KOPT-K1 (cell line): ENCODE results near the gene ASIC2.

Experiments
- H3K27ac ChIP-seq: fragments of 200-600 bp; sonication (generic); 2 replicates; pipeline ENCODE4 v1.5.1; 2016; ENCODE audit warnings: antibody characterized with exemption, mild to moderate bottlenecking, low read depth, low read length; ENCODE audit not compliant: poor library complexity, severe bottlenecking
- H3K36me3 ChIP-seq: fragments of 200-600 bp; sonication (generic); 2 replicates; pipeline ENCODE4 v1.5.1; 2017; ENCODE audit warnings: antibody characterized with exemption, mild to moderate bottlenecking, low read length, moderate library complexity; ENCODE audit not compliant: insufficient read depth
- H3K9me3 ChIP-seq: fragments of 200-600 bp; sonication (generic); 2 replicates; pipeline ENCODE4 v1.5.1; 2017; ENCODE audit warnings: antibody characterized with exemption, low read length, mild to moderate bottlenecking; ENCODE audit not compliant: insufficient read depth, poor library complexity, severe bottlenecking

Gene ASIC2

DNA sequence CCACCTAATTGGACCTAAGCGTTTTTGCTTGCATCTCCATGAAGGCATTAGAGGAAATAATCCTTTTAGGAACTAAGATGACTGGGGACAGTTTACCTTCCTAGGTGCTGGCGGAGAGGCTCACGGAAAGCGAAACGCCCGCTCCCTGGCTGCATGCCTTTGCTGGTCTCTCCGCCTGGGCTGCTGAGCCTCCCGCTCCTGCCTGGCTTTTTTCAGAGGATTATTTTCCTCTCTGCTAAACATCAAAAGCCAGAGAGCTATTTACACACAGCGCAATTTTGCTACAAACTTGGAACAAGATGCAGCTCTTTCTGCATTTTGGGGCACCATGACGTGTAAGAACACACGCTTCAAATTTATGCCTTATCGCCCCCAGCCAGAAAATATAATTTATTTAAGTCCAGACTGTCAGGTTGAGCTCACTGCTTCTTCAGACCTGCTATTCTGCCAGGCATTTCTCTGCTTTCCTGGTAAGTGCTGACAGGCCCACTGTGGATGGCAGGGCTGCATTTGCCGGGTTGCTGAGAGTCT, 177.0 kb downstream of the ASIC2 start:
- H3K36me3 ChIP-seq: no peaks in the 10 kb centered on the region
- no peaks in the 10 kb centered on the region for H3K9me3 ChIP-seq
- no peak overlapping the region for H3K27ac ChIP-seq

DNA sequence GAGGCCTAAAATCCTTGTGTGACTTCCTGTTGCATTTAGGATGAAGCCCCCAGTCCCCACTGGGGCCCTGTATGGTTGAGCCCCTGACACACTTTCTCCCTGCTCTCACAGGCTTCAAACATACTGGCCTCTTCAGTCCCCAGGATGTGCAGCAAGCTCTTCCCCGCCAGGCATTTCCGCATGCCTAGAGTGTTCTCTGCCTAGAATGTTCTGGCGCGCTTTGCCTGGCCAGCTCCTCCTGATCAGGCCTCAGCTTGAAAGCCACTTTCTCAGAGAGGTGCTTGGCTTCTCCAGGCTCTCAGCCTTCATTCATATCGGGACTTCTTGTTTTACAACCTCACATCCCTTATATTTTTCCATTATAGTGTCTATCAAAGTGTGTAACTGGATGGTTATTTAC, 177.7 kb downstream of the ASIC2 start:
- Histone ChIP-seq H3K9me3 (no peaks in the 10 kb centered on the region), H3K36me3 (no peaks in the 10 kb centered on the region), H3K27ac (no peak overlapping the region)

DNA sequence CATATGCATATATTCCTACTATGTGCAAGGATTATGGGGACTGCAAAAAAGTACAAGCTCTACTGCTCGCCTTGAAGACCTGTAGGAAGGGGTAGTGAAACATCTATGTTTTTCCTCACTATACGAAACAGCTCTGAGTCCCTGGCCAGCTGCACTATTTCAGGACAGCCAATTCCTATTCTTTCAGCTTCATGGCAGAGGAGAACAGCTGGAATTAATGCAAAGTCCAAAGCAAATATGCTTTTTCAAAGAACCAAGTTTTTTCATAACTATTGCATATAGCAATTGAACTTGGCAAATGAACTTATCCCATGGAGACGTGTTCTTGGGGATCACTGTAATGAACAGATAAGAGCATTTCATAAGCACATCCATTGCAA, 179.1 kb downstream of the ASIC2 start:
- Histone ChIP-seq H3K27ac (no peak overlapping the region), H3K36me3 (no peaks in the 10 kb centered on the region), H3K9me3 (no peaks in the 10 kb centered on the region)

DNA sequence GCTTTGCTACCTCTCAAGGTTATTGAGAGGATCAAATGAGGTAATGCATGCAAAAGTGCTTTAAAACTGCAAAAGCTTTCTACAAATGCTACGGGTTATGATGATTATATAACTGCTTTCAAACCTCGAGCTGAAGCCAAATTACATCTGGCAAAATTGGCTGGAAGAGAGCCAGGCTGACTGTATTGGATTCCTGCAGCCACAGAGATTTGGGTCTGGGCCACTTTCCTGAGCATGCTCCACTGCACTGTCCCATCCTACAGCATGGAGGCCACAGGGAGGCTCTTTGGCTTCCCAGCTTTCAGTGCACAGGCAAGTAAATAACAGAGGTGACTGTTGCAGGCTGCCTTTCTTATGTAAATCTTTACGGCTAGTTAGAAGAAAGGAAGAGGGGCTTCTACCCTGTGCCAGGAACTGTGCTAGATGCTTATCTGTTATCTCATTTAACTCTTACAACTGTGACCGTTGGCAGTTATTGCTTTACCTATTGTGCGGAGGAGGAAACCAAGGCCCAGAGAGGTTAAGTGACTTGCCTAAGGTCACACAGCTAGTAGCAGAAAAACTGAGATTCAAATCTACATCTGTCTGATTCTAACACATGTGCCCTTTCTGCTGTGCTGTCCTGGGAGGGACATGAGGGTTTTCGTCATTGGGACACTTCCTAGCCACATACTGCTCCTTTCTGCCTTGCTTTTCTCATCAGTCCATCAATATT, 179.7 kb downstream of the ASIC2 start:
- Histone ChIP-seq H3K9me3 (no peaks in the 10 kb centered on the region), H3K27ac (no peak overlapping the region), H3K36me3 (no peaks in the 10 kb centered on the region)

DNA sequence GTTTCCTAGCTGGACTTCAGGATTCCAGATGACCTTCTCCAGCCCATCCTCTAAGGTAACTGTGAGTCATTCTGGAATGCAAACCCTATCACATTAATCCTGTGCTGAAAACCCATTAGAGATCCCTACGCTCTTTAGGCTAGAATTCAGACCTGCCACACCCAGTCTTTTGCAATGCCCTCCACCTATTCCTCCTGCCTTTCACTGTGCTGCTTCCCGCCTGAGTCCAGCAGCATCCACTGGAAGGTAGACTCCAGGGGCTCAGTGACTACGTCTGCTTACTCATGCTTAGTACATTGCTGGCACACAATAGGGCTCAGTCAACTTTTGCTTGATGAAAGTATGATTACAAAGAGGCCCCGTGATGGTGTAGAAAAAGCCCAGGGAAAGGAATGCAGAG, 180.3 kb downstream of the ASIC2 start:
- Histone ChIP-seq H3K9me3 (no peaks in the 10 kb centered on the region), H3K36me3 (no peaks in the 10 kb centered on the region), H3K27ac (no peak overlapping the region)

DNA sequence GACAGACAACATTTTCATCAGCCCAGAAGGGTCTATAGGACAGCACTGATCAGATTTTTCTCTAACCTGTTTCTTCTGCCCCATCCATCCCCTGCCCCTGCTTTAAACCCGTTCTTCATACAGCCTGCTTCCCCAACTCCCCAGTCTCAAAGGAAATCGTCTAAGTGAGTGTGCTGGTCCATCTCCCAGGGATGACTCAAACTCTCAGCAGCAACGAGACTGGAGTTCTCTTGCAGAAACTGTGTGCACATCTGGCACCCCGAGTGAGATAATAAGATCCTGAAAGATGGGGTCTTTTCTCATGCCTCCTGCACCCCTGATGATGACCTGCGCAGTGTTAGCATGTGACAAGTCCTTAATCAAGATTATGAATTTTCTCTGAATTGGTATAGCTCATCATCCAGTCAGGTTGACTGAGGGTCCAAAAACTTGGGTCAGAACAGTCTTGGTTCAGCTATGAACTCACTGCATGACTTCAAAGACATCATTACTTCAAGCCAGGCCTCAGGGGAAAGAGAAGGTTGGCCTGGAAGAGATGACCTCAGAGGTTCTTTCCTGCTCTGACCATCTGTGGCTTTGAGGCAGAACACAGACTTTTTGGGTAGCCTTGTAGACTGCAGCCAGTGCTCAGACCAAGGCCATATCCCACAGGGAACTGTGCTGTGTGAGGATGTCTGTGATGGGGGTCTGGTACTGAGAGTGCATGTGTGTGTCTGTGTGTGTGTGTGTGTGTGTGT, 183.6 kb downstream of the ASIC2 start:
- H3K36me3 ChIP-seq: no peaks in the 10 kb centered on the region
- H3K27ac ChIP-seq: no peak overlapping the region
- peaks cover 4% of the 10 kb centered on the region for H3K9me3 ChIP-seq

DNA sequence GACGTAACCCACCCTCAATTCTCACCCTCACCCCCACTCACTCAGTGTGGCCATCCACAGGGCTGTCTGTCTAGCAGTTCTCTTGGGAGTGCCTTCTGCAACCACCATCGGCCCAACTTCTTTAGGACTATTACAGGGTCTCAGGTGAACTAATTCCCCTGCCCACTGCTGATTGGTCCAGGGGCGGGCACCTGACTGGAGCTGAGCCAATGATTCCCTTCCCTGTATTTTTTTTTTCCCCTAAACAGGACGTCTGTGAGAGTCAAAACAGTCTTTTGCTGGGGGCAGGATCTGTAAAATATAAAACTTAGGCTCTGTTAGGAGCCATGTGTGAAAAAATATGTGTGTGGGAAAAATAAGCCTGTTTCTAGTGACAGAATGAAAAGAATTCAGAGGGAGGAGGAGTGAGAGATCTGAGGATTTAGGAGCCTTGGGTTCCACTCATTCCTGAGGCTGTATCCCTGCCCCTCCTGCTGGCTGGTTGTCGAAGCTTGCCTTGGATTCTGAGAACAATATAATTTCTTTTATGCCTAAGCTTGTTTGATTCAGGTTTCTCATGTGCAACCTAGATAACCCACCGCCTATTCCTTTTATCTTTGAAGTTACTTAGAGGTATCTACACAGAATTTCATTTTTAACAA, 186.4 kb downstream of the ASIC2 start:
- H3K9me3 ChIP-seq: peaks cover 4% of the 10 kb centered on the region
- H3K36me3 ChIP-seq: no peaks in the 10 kb centered on the region
- H3K27ac ChIP-seq: no peak overlapping the region

DNA sequence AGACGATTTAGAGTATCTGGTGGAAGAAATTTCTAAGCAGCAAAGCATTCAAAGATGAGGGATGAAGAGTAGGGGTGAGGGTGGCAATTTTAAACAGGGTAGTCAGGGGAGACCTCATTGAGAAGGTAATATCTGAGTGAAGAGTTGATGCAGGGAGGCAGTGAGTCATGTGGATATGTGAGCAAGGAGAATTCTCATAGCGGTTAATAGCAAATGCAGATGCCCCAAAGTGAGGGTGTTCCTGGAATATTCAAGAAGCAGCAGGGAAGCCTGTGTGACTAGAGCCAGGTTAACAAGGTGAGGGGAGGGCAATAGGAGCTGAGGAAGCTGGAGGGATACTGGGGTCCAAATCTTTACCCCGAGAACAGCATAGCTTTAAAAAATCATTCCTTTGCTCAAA, 187.2 kb downstream of the ASIC2 start:
- Histone ChIP-seq H3K9me3 (peaks cover 4% of the 10 kb centered on the region), H3K36me3 (no peaks in the 10 kb centered on the region), H3K27ac (no peak overlapping the region)

DNA sequence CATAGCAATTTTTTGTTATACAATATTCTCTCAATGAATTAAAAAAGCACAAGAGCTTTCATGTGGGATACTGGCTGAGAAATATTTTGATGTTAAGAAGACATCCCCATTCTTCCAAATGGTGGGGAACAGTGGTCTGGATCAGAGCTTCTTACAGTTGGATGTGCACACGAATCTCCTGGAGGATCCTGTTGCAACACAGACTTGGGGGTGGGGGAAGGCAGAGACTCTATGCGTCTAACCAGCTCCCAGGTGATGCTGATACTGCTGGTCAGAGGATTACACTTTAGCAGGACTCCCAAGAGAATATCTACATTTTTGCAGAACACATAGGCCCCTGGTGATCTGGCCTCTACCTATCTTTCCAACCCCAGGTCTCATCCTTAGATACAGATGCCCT, 193.2 kb downstream of the ASIC2 start:
- Histone ChIP-seq H3K36me3 (no peaks in the 10 kb centered on the region), H3K27ac (no peak overlapping the region), H3K9me3 (peaks cover 2% of the 10 kb centered on the region)

DNA sequence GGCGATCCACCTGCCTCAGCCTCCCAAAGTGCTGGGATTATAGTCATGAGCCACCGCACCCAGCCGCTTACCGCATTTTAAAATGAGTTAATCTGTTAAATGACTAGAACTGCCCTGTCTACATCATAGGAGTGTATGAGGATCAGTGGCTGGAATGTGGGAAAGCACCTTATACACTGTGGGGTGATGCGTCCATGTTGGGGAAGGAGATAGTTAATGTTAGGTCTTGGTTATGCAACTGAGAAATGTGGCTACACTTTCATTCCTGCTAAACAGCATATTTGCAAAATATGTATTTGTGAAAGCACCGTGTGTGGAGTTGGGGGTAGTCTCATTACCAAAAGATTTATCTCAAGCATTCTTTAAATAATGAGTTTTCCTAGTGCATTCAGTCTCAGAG, 193.8 kb downstream of the ASIC2 start:
- H3K9me3 ChIP-seq: no peaks in the 10 kb centered on the region
- H3K36me3 ChIP-seq: no peaks in the 10 kb centered on the region
- no peak overlapping the region for H3K27ac ChIP-seq

DNA sequence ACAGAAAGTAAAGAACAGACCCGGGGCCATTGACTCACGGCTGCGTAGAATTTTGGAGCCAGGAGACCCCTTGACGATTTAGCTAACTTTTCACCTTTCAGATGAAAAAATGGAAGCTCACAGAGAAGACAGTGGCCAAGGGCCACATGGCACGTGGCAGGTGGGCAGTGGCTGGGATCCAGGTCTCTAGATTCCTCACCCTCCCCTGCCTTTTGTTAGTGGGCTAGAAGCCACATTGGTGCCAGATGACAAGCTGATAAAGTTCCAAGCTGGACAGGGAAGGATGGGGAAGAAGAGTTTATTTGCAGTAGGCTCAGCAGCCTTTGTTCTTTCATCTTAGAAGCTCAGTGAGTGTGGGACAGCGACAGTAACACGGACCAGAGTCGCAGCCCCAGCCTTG, 195.7 kb downstream of the ASIC2 start:
- Histone ChIP-seq H3K9me3 (no peaks in the 10 kb centered on the region), H3K27ac (no peak overlapping the region), H3K36me3 (no peaks in the 10 kb centered on the region)

DNA sequence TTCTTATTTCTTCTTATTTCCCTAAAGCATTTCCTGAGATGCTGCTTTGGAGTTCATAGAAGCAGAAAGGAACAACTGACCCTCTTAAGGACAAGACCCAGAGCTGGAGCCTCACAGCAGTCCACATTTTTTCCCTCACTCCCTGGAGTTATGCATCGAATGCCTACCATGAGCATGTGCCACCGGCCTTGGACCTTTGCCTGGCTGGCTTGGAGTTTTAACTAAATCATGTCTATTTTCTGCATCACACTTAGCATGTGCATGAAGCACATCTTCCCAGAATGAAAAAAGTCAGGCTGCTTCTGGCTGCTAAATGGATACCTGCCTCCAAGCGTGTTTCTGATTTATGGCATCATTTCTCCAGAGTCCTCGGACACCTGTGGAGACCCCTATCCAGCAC, 196.9 kb downstream of the ASIC2 start:
- no peaks in the 10 kb centered on the region for H3K36me3 ChIP-seq
- no peak overlapping the region for H3K27ac ChIP-seq
- H3K9me3 ChIP-seq: no peaks in the 10 kb centered on the region

DNA sequence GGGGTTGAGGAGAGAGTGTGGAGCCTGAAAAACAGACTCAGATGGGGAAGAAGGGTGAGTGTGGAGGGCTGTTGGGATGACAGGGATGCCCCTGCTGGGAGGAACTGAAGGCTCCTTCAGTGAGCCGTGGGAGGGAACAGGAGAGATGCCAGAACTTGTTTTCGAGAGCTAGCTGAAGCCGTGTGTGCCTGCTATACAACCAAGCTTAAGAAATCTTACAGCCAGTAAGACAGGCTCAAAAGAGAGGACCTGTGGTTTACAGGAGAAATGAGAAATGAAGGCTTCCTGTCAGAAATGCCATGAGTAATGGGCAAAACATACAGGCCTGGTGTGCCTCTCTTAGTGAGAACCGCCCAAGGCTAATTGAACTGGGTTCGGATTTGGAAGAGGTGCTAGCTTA, 201.8 kb downstream of the ASIC2 start:
- Histone ChIP-seq H3K27ac (no peak overlapping the region), H3K9me3 (no peaks in the 10 kb centered on the region), H3K36me3 (no peaks in the 10 kb centered on the region)

DNA sequence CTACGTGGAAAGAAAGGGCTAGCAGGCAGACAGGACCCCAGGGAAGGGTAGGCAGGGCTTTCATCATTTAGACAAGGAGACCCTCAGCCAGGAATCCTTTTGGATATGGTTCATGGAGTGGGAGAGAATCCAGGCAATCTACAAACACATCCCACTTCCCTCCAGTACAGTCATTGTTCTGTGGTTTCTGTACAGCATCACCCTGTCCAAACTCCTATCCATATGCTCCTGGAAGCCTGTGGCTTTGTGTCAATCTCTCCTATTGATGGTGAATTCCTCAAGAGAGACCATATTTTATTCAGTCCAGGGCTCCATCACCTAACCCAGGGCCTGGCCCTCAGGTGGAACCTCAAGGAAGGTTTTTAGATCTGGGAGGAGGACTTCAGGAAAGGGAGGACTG, 202.3 kb downstream of the ASIC2 start:
- Histone ChIP-seq H3K27ac (no peak overlapping the region), H3K36me3 (no peaks in the 10 kb centered on the region), H3K9me3 (no peaks in the 10 kb centered on the region)

DNA sequence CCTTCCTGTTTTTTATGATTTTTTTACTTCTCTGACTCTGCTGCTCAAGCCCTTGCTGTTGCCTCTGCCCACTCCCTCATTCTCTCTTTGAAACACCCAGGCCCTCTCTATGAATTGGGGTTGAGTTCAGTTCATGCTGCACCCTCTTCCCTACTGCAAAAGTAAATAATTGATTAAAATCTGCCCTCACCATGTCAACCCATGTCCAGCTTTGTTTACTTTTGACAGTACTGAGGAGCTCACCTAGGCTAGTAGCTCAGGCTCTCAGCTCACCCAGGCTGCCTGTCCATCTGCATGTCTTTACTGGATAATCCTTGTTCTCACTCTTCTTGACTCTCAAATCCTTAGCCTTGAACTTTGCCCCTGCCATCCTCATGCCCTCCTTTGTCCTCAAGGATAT, 206.2 kb downstream of the ASIC2 start:
- no peaks in the 10 kb centered on the region for H3K9me3 ChIP-seq
- H3K36me3 ChIP-seq: no peaks in the 10 kb centered on the region
- no peak overlapping the region for H3K27ac ChIP-seq
